SK-N-SH treated with all-trans-retinoic acid at 6 μM for 48 hours (cell line): ENCODE results near the gene CALR3.

Source experiments
- ARNTL ChIP-seq: fragments of 450-650 bp; formaldehyde crosslinking; IDR thresholded peaks from 2 replicates; pipeline ENCODE4 v1.5.0; 2020; ENCODE audit warnings: low read depth, mild to moderate bottlenecking, moderate library complexity, borderline replicate concordance
- CREB5 ChIP-seq: fragments of 250-450 bp; sonication (Bioruptor Pico); IDR thresholded peaks from 2 replicates; pipeline ENCODE4 v1.5.1; 2020; ENCODE audit warnings: low read depth, mild to moderate bottlenecking, moderate library complexity
- CSDC2 ChIP-seq: fragments of 250-450 bp; sonication (Bioruptor Pico); IDR thresholded peaks from 2 replicates; pipeline ENCODE4 v1.5.0; 2020; ENCODE audit warnings: mild to moderate bottlenecking, moderate library complexity
- OSR1 ChIP-seq: fragments of 250-450 bp; sonication (Bioruptor Pico); IDR thresholded peaks from 2 replicates; pipeline ENCODE4 v1.8.0; 2022; ENCODE audit warnings: moderate library complexity, mild to moderate bottlenecking, inconsistent platforms
- TCF4 ChIP-seq: fragments of 250-450 bp; sonication (Bioruptor Pico); IDR thresholded peaks from 2 replicates; pipeline ENCODE4 v1.8.0; 2021; ENCODE audit warnings: mild to moderate bottlenecking, moderate library complexity, borderline replicate concordance
- ZFP3 ChIP-seq: fragments of 250-450 bp; sonication (Bioruptor Pico); IDR thresholded peaks from 2 replicates; pipeline ENCODE4 v1.5.0; 2020; ENCODE audit warnings: mild to moderate bottlenecking, moderate library complexity
- ZFP30 ChIP-seq: fragments of 450-650 bp; formaldehyde crosslinking; IDR thresholded peaks from 2 replicates; pipeline ENCODE4 v1.5.0; 2022; ENCODE audit warnings: mild to moderate bottlenecking, moderate library complexity
- TF ChIP-seq, protein P1 (sequence below): fragments of 250-450 bp; sonication (Bioruptor Pico); IDR thresholded peaks from 2 replicates; pipeline ENCODE4 v1.8.0; 2020; ENCODE audit warnings: mild to moderate bottlenecking, moderate library complexity, borderline replicate concordance

DNA sequence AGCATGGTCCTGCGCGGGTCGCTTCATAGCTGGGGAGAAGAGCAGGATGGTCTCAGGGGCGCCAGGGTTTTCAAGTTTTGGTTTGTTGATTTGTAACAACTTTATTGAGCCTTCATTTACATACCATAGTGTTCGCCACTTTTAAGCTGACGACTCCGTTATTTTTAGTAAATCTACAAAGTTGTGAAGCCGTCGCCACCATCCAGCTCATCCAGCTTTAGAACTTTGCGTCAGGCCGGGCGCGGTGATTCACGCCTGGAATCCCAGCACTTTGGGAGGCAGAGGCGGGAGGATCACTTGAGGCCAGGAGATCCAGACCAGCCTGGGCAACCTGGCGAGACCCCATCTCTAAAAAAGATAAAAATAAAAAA lies 631 bp upstream of the CALR3 start:
- TF ChIP-seq ARNTL (CRISPR knock-in tag) (no peak), TCF4 (CRISPR knock-in tag) (no peak), CREB5 (CRISPR knock-in tag) (no peak), ZFP30 (CRISPR knock-in tag) (no peak), CSDC2 (no peak), OSR1 (CRISPR knock-in tag) (no peak), ZFP3 (no peak)
- TF ChIP-seq, protein P1, sequence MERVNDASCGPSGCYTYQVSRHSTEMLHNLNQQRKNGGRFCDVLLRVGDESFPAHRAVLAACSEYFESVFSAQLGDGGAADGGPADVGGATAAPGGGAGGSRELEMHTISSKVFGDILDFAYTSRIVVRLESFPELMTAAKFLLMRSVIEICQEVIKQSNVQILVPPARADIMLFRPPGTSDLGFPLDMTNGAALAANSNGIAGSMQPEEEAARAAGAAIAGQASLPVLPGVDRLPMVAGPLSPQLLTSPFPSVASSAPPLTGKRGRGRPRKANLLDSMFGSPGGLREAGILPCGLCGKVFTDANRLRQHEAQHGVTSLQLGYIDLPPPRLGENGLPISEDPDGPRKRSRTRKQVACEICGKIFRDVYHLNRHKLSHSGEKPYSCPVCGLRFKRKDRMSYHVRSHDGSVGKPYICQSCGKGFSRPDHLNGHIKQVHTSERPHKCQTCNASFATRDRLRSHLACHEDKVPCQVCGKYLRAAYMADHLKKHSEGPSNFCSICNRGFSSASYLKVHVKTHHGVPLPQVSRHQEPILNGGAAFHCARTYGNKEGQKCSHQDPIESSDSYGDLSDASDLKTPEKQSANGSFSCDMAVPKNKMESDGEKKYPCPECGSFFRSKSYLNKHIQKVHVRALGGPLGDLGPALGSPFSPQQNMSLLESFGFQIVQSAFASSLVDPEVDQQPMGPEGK (CRISPR knock-in tag): no peak
